ENCODE data around the gene ZNF418. TPM values are rescaled to one million over a fixed set of nuclear protein-coding genes. Genes with fewer than 3 reads are reported as not detected.

Gene ZNF418
- total RNA-seq, 1 donor from 2014 or later: 10.4 TPM

DNA sequence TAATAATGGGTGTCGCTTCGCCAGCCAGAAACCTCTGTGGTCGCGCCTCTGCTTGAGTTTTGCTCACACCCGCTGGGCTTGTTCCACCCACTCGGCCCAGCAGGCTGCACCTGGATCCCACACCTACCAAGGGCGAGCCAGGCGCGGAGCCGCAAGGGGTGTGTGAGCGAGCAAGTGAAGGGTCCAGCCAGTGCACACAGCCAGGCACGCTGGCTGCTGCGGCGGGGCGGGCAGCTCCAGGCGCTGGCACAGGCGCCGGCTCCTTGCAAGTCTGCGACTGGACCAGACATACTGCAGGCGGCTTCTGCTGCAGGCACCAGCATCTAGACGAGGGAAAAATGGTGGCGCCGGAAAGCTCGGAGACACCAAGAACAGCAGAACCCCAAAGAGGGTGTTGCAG, 14.1 kb upstream of the ZNF418 start:
- TF ChIP-seq CTCF (IDR thresholded peaks at IDR 0.05; ENCODE audit: insufficient read depth, low read depth, low read length) (no peak), EZH2 (IDR thresholded peaks at IDR 0.05; ENCODE audit: insufficient read depth, low read length) (no peak)
- no peak overlapping the region for H2AFZ ChIP-seq (ENCODE audit: low read depth, low read length)
- no peak overlapping the region for H3K4me2 ChIP-seq (ENCODE audit: low read length)
- H3K4me3 Mint-ChIP-seq (ENCODE audit: unreplicated experiment): no peak overlapping the region
- no peaks in the 10 kb centered on the region for H3K27me3 ChIP-seq (ENCODE audit: insufficient read depth, low read length)
- H4K20me1 ChIP-seq (ENCODE audit: insufficient read depth, low read length): peaks cover 8% of the 10 kb centered on the region
- peaks cover 12% of the 10 kb centered on the region for H3K36me3 Mint-ChIP-seq (ENCODE audit: low read depth, unreplicated experiment)
- peaks cover 23% of the 10 kb centered on the region for H3K9me3 Mint-ChIP-seq (ENCODE audit: unreplicated experiment)
- no peak for FAIRE-seq
- peaks cover 18% of the 10 kb centered on the region for H3K9me3 ChIP-seq (ENCODE audit: insufficient read depth, low read depth, low read length)
- no peaks in the 10 kb centered on the region for H3K27me3 Mint-ChIP-seq (ENCODE audit: low read depth, unreplicated experiment)
- H3K4me1 Mint-ChIP-seq (ENCODE audit: low read depth, unreplicated experiment): peaks cover 9% of the 10 kb centered on the region
- H3K4me3 ChIP-seq (ENCODE audit: insufficient read depth, low read depth, low read length): no peak overlapping the region
- peaks cover 6% of the 10 kb centered on the region for H3K4me1 ChIP-seq (ENCODE audit: insufficient read depth, low read length)
- H3K9ac ChIP-seq (ENCODE audit: low read length): no peak overlapping the region
- peaks cover 29% of the 10 kb centered on the region for H3K79me2 ChIP-seq (ENCODE audit: insufficient read depth, low read length)
- H3K27ac Mint-ChIP-seq (ENCODE audit: unreplicated experiment): no peak overlapping the region
- H3K27ac ChIP-seq (ENCODE audit: low read depth, low read length): no peak overlapping the region
- DNase-seq (ENCODE audit: low read depth): no peak
- H3K36me3 ChIP-seq (ENCODE audit: insufficient read depth, low read length): no peaks in the 10 kb centered on the region

DNA sequence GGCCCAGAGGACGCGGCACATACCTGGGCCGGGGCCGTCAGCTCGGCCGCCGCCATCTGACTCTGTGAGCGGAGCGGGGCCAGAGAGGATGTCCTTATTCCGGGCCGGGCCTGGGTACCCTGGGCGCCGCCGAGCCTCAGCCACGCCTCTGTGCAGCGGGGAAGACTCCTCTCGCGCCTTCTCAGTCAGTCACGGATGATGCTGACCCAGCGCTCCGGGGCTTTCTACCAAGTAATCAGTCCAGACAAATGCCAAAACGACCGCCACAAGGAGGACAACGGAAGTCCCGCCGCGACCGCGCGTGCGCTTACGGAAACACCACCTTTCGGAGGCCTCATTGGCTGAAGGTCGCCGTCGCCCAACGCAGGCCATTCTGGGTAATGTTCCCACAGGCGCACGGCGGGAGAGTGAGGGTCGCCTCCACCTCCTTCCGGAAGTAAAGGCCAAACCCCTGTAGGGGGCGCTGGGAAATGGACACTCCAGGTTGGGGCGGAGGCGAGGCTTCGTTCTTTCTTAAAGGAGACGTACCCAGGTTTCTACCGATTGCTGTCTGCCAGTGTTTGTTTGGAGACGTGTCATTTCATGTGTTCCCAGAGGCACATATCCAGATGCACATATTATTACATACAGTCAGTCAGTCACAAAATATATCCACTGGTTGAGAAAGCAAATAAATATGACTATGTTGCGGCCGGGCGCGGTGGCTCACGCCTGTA, 12.4 kb upstream of the ZNF418 start, which contains the start of gene ZNF256:
TSS of gene ZNF256 (minus strand) at position 288 of the 716 bp plus-strand sequence. CDS start at position 56, 232 bp downstream.
- H3K9me3 Mint-ChIP-seq (ENCODE audit: unreplicated experiment): peaks cover 34% of the 10 kb centered on the region
- peak; percentile 9 for FAIRE-seq
- H3K36me3 Mint-ChIP-seq (ENCODE audit: low read depth, unreplicated experiment): peaks cover 28% of the 10 kb centered on the region

More for the DNA sequence above, 12.4 kb upstream of the ZNF418 start, which contains the start of gene ZNF256:
- peak within 1 kb of the TSS; percentile 96 for H3K4me2 ChIP-seq (ENCODE audit: low read length)
- H2AFZ ChIP-seq (ENCODE audit: low read depth, low read length): peak within 1 kb of the TSS; percentile 91
- peaks cover 4% of the 10 kb centered on the region for H3K36me3 ChIP-seq (ENCODE audit: insufficient read depth, low read length)
- Mint-ChIP-seq H3K27me3 (ENCODE audit: low read depth, unreplicated experiment) (no peaks in the 10 kb centered on the region), H3K27ac (ENCODE audit: unreplicated experiment) (peak within 1 kb of the TSS; percentile 77), H3K4me3 (ENCODE audit: unreplicated experiment) (peak within 1 kb of the TSS; percentile 96), H3K4me1 (ENCODE audit: low read depth, unreplicated experiment) (peaks cover 9% of the 10 kb centered on the region)
- H3K9ac ChIP-seq (ENCODE audit: low read length): peak within 1 kb of the TSS; percentile 87
- peaks cover 45% of the 10 kb centered on the region for H3K79me2 ChIP-seq (ENCODE audit: insufficient read depth, low read length)
- peak within 1 kb of the TSS; percentile 80 for H3K4me3 ChIP-seq (ENCODE audit: insufficient read depth, low read depth, low read length)
- DNase-seq (ENCODE audit: low read depth): peak; percentile 93
- H3K27ac ChIP-seq (ENCODE audit: low read depth, low read length): peak within 1 kb of the TSS; percentile 48
- H4K20me1 ChIP-seq (ENCODE audit: insufficient read depth, low read length): peaks cover 8% of the 10 kb centered on the region
- H3K4me1 ChIP-seq (ENCODE audit: insufficient read depth, low read length): peaks cover 6% of the 10 kb centered on the region
- peak; percentile 52 for TF ChIP-seq CTCF (IDR thresholded peaks at IDR 0.05; ENCODE audit: insufficient read depth, low read depth, low read length)
- TF ChIP-seq EZH2 (IDR thresholded peaks at IDR 0.05; ENCODE audit: insufficient read depth, low read length): no peak
- H3K27me3 ChIP-seq (ENCODE audit: insufficient read depth, low read length): no peaks in the 10 kb centered on the region
- H3K9me3 ChIP-seq (ENCODE audit: insufficient read depth, low read depth, low read length): peaks cover 31% of the 10 kb centered on the region
